OCI-LY3 (cell line): ENCODE results near the gene EIPR1.

Experiments used
- CTCF ChIP-seq: fragments of 200-600, 300-600 bp; sonication (generic); IDR thresholded peaks from 2 replicates; pipeline ENCODE4 v1.5.1; 2014; ENCODE audit warnings: antibody characterized with exemption, low read length, low read depth
- EZH2phosphoT487 ChIP-seq: fragments of 200-600 bp; shearing (Covaris generic); IDR thresholded peaks from 2 replicates; pipeline ENCODE4 v1.6.1; 2018; ENCODE audit warnings: antibody characterized with exemption, mixed run types, low read depth

DNA sequence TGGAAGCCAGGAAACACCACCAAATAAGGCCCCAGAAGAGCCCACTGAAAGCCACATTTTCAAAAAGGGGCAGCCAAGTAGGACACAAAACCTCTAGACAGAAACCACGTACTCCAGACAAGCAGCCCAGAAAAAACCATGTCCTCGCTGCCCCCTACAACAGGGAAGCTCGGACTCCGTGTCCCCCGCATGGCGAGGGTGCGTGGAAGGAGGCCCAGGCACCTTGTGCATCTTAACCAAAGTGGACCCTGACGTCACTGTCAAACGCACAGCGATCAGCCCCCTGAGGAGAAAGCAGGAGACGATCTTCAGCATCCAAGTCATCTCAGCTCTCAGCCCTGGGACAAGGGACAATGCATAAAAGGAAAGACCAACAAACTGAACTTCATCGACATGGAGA lies 168.4 kb downstream of the EIPR1 start:
- no peak for TF ChIP-seq CTCF
- no peak for TF ChIP-seq EZH2phosphoT487
